Memory B cell (primary cell): Measurements from ENCODE around the gene CDH4.
A peak's percentile ranks its signal among the peaks of the same experiment; 100 is the strongest.

ENCODE experiments used
- ATAC-seq: fragments of 150-1000 bp; cut with Tn5 transposase; 2 replicates; pipeline ENCODE4 v1.10.0; 2021; ENCODE audit warnings: low read depth, mild to moderate bottlenecking, moderate library complexity
- DNase-seq, 2 donors: peaks; one replicate each; pipeline ENCODE4 v3.0.0; 2022; ENCODE audit warnings: low spot score in 2 of 2
- H3K27ac Mint-ChIP-seq: one replicate; pipeline ENCODE4 v1.8.0; 2022; ENCODE audit warnings: mild to moderate bottlenecking, moderate library complexity, mixed read lengths
- H3K27me3 Mint-ChIP-seq: one replicate; pipeline ENCODE4 v1.8.0; 2022; ENCODE audit warnings: mixed read lengths
- H3K36me3 Mint-ChIP-seq: one replicate; pipeline ENCODE4 v1.8.0; 2022; ENCODE audit warnings: mild to moderate bottlenecking, mixed read lengths
- H3K4me1 Mint-ChIP-seq: one replicate; pipeline ENCODE4 v1.8.0; 2022; ENCODE audit warnings: mixed read lengths
- H3K4me3 Mint-ChIP-seq: one replicate; pipeline ENCODE4 v1.8.0; 2022; ENCODE audit warnings: mild to moderate bottlenecking, moderate library complexity, mixed read lengths
- H3K9me3 Mint-ChIP-seq: one replicate; pipeline ENCODE4 v1.8.0; 2022; ENCODE audit warnings: mixed read lengths

CDH4 gene

GRCh38 chr20:61909028-61909427 lies 657.0 kb downstream of the CDH4 start:
- Mint-ChIP-seq H3K36me3 (no peaks in the 10 kb centered on the region), H3K4me3 (no peak overlapping the region), H3K27ac (no peak overlapping the region), H3K9me3 (peaks cover 6% of the 10 kb centered on the region), H3K4me1 (peaks cover 12% of the 10 kb centered on the region), H3K27me3 (peaks cover 5% of the 10 kb centered on the region)
- DNase-seq, result no peak
- no peak for ATAC-seq

DNA sequence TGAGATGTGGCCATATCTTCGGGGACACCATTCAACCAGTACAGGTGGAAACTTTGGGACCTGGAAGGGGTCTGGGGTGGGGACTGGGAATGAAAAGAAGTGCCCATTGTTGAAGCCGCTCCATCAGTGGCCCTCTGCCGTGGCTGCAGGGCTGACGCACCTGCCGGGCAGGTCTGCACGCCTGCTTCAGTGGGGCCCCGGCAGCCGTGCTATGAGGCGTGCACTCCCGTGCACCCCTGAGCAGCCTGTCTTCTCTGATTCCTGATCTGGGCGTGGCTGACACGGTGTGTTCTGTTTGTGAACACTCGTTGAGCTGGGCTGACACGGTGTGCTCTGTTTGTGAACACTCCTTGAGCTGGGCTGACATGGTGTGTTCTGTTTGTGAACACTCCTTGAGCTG lies 657.8 kb downstream of the CDH4 start:
- Mint-ChIP-seq H3K36me3 (no peaks in the 10 kb centered on the region), H3K4me1 (peaks cover 14% of the 10 kb centered on the region), H3K9me3 (peaks cover 6% of the 10 kb centered on the region), H3K27me3 (peaks cover 5% of the 10 kb centered on the region), H3K27ac (no peak overlapping the region), H3K4me3 (no peak overlapping the region)
- DNase-seq, result no peak
- ATAC-seq, result no peak

GRCh38 chr20:61911824-61912223 lies 659.8 kb downstream of the CDH4 start:
- H3K36me3 Mint-ChIP-seq, result no peaks in the 10 kb centered on the region
- no peak for DNase-seq
- no peak overlapping the region for H3K27ac Mint-ChIP-seq
- peaks cover 6% of the 10 kb centered on the region for H3K9me3 Mint-ChIP-seq
- ATAC-seq, result no peak
- H3K4me3 Mint-ChIP-seq, result no peak overlapping the region
- peaks cover 15% of the 10 kb centered on the region for H3K4me1 Mint-ChIP-seq
- peaks cover 13% of the 10 kb centered on the region for H3K27me3 Mint-ChIP-seq

DNA sequence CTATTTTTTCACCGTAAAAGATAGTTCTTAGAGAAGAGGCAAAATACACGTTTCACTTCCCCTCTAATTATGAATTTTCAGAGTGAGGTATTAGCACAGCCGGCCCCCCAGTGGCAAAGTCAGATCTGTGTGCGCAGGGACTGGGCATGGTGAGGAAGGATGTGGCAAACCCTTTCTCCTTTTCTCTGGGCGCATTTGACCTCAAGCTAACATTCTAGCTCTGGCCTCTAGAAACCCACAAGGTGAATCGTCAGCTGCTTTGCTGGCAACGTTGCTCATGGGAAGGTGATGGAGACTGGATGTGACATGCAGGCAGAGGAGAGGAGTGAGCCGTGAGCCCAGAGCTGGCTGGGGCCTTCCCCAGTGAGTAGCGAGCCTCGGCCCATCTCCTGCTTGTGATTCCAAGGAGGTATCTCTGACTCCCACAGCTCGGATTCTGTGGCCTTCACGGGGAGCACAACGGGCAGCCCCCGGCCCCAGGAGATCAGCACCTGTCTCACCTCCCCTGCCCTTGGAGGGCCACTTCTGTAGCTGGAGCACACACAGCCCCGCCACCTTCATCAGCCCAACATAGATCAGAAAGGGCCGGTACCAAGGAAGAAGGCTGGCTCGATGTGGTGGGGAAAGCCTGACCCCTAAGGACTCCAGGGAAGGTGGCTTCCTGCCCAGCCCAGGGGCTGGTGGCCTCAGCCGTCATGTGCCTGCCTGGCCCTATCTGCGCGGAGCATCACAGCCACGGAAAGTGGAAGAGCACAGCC lies 660.8 kb downstream of the CDH4 start:
- no peak for DNase-seq
- Mint-ChIP-seq H3K4me1 (peaks cover 15% of the 10 kb centered on the region), H3K36me3 (no peaks in the 10 kb centered on the region), H3K9me3 (peaks cover 6% of the 10 kb centered on the region), H3K27ac (no peak overlapping the region), H3K27me3 (peaks cover 12% of the 10 kb centered on the region), H3K4me3 (no peak overlapping the region)
- peak; percentile 72 for ATAC-seq

GRCh38 chr20:61913423-61914225 lies 661.6 kb downstream of the CDH4 start:
- H3K9me3 Mint-ChIP-seq, result peaks cover 6% of the 10 kb centered on the region
- no peak for DNase-seq
- peaks cover 15% of the 10 kb centered on the region for H3K4me1 Mint-ChIP-seq
- no peak overlapping the region for H3K27ac Mint-ChIP-seq
- no peaks in the 10 kb centered on the region for H3K36me3 Mint-ChIP-seq
- ATAC-seq, result peak; percentile 22
- H3K4me3 Mint-ChIP-seq, result no peak overlapping the region
- peaks cover 12% of the 10 kb centered on the region for H3K27me3 Mint-ChIP-seq

GRCh38 chr20:61915101-61915500 lies 663.0 kb downstream of the CDH4 start:
- H3K4me1 Mint-ChIP-seq, result peaks cover 15% of the 10 kb centered on the region
- no peak for DNase-seq
- no peaks in the 10 kb centered on the region for H3K36me3 Mint-ChIP-seq
- no peak for ATAC-seq
- H3K27ac Mint-ChIP-seq, result no peak overlapping the region
- H3K27me3 Mint-ChIP-seq, result peaks cover 12% of the 10 kb centered on the region
- no peak overlapping the region for H3K4me3 Mint-ChIP-seq
- H3K9me3 Mint-ChIP-seq, result peaks cover 6% of the 10 kb centered on the region

DNA sequence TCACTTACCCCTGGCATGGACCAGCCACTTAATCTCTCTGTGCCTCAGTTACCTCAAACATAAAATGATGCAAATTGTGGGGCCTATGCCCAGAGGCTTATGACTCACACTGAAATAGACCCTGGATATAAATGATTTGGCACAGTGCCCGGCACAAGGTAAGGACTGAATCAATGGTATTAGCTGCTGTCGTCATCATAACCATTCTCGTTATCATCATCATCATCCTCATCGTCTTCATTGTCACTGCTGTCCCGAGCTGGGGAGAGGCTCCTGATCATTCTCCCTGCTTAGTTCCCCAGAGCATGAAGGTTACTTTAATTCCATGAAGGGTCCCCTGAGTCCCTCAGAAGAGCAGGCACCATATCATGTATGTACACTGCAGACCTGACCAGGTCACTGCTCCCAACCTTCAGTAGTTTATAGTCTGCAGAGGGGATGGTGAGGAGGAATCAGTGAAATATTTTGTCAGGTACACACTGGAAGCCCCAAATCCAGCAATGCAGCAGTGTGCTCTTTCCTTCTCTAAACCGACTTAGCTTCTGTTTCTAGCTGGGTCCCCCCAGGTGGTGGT lies 664.3 kb downstream of the CDH4 start:
- Mint-ChIP-seq H3K36me3 (no peaks in the 10 kb centered on the region), H3K27ac (no peak overlapping the region), H3K4me1 (peaks cover 19% of the 10 kb centered on the region), H3K4me3 (no peak overlapping the region), H3K27me3 (peaks cover 12% of the 10 kb centered on the region), H3K9me3 (peaks cover under 1% of the 10 kb centered on the region)
- DNase-seq (no peak), ATAC-seq (no peak)

DNA sequence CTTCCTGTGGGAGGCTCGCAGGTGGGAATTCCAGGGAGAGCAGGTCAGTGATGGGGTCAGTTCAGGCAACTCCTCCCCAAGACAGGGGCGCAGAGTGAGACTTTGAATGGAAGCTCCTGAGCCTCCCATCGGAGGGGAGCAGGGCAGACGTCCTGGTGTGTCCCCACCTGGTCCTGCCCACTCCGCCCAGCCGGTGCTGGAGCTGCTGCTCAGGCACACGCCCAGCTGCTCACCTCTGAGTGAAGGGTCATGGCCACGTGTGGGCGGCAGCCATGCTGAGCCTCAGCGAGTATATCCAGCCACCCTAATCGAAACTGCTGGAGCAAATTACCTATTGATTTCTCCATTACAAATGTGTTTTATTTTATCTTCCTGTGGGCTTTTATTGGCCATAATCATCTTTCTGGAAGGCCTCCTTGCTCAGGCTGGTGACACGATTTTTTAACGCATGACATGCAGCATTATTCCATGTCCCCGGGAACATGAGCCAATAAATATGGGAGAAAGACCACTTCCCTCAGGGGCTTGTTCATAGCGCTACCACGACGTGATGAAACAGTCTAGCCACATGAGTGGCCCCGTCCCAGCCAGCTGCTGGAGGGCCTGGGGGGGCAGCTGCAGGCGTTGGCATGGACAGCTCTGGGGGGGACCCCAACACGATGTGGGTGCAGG lies 665.5 kb downstream of the CDH4 start:
- H3K9me3 Mint-ChIP-seq, result no peaks in the 10 kb centered on the region
- peaks cover 17% of the 10 kb centered on the region for H3K4me1 Mint-ChIP-seq
- no peak overlapping the region for H3K27ac Mint-ChIP-seq
- no peak for DNase-seq
- H3K27me3 Mint-ChIP-seq, result peaks cover 12% of the 10 kb centered on the region
- no peak for ATAC-seq
- no peaks in the 10 kb centered on the region for H3K36me3 Mint-ChIP-seq
- H3K4me3 Mint-ChIP-seq, result no peak overlapping the region

DNA sequence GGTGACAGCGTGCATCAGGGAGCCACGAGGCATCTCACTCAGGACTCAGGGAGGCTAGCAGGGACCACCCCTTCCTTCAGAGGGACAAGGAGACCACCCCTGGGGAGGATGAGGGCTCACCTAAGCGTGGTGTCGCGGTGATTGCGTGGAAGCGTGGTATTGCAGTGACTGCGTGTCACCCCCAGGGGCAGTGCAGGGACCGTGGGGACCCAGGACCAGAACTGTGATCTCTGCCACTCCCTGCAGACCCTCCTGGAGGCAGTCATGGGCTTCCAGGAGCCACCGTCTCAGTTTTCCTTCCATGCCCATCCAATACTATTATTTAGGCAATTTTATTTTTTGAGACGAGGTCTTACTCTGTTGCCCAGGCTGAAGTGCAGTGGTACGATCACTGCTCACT lies 666.5 kb downstream of the CDH4 start:
- Mint-ChIP-seq H3K4me1 (peaks cover 11% of the 10 kb centered on the region), H3K27me3 (peaks cover 12% of the 10 kb centered on the region), H3K36me3 (no peaks in the 10 kb centered on the region), H3K9me3 (no peaks in the 10 kb centered on the region), H3K4me3 (no peak overlapping the region), H3K27ac (no peak overlapping the region)
- no peak for DNase-seq
- no peak for ATAC-seq

GRCh38 chr20:61919239-61919638 lies 667.2 kb downstream of the CDH4 start:
- H3K27ac Mint-ChIP-seq, result no peak overlapping the region
- peaks cover 12% of the 10 kb centered on the region for H3K27me3 Mint-ChIP-seq
- no peaks in the 10 kb centered on the region for H3K9me3 Mint-ChIP-seq
- ATAC-seq (no peak), DNase-seq (no peak)
- no peaks in the 10 kb centered on the region for H3K36me3 Mint-ChIP-seq
- no peak overlapping the region for H3K4me3 Mint-ChIP-seq
- peaks cover 6% of the 10 kb centered on the region for H3K4me1 Mint-ChIP-seq

DNA sequence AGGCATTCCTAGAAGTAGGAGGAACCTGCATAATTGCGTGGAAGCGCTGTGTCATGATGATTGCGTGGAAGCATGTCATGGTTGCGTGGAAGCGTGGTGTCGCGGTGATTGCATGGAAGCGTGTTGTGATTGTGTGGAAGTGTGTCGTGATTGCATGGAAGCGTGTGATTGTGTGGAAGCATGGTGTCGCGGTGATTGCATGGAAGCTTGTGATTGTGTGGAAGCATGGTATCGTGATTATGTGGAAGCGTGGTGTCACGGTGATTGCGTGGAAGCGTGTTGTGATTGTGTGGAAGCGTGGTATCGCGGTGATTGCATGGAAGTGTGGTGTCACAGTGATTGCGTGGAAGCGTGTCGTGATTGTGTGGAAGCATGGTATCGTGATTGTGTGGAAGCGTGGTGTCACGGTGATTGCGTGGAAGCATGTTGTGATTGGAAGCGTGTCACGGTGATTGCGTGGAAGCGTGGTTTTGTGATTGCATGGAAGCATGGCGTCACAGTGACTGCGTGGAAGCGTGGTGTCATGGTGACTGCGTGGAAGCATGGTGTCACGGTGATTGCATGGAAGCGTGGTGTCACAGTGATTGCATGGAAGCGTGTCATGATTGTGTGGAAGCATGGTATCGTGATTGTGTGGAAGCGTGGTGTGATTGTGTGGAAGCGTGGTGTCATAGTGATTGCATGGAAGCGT lies 667.8 kb downstream of the CDH4 start:
- Mint-ChIP-seq H3K27ac (no peak overlapping the region), H3K4me1 (peaks cover 6% of the 10 kb centered on the region), H3K27me3 (peaks cover 12% of the 10 kb centered on the region), H3K4me3 (no peak overlapping the region), H3K9me3 (no peaks in the 10 kb centered on the region), H3K36me3 (no peaks in the 10 kb centered on the region)
- no peak for DNase-seq
- ATAC-seq, result no peak

DNA sequence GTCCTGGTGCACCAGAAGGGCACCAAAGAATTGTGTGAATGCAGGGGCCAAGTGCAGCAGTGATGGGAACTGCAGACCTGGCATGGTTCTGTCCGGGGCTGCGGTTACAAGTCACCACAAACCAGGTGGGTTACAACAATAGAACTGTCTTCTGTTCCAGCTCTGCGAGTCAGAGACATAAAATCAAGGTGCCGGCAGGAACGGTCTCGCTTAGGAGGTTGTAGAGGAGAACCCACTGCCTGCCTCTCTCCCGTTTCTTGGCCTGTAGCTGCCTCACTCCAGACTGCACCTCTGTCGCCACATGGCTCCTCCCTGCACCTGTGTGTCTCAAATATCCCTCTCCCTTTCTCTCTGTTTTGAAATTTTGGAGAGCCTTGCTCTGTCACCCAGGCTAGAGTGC lies 670.4 kb downstream of the CDH4 start:
- DNase-seq (no peak), ATAC-seq (no peak)
- no peak overlapping the region for H3K4me3 Mint-ChIP-seq
- H3K9me3 Mint-ChIP-seq, result no peaks in the 10 kb centered on the region
- H3K27me3 Mint-ChIP-seq, result no peaks in the 10 kb centered on the region
- H3K36me3 Mint-ChIP-seq, result no peaks in the 10 kb centered on the region
- no peak overlapping the region for H3K27ac Mint-ChIP-seq
- peaks cover 4% of the 10 kb centered on the region for H3K4me1 Mint-ChIP-seq

DNA sequence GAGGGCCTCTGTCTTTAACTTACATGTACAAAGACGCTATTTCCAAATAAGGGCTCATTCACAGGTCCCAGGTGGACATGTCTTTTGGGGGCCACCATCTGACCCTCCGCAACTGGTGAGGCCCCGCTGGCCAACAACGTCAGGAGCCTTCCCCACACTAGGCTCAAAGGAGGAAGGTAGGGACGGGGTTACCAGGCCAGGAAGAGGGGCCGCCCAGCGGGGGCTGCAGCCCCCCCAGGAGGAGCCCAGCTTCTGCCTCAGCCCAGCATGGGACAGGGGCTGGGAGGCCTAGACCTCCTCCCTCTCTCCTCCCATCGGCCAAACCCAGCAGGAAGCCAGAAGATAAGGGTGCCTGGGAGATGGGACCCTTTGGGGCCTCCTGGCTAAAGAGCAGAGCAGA lies 670.9 kb downstream of the CDH4 start:
- Mint-ChIP-seq H3K36me3 (no peaks in the 10 kb centered on the region), H3K27me3 (no peaks in the 10 kb centered on the region), H3K27ac (no peak overlapping the region), H3K4me1 (peaks cover 4% of the 10 kb centered on the region), H3K4me3 (no peak overlapping the region), H3K9me3 (no peaks in the 10 kb centered on the region)
- DNase-seq (no peak), ATAC-seq (no peak)
